Measurements from ENCODE around the gene LYG1.
"Not testable (repeated sequence)": the region's sequence is repeated elsewhere in the genome, so short reads cannot be mapped to it uniquely, and the experiment has no call there.

LYG1 gene

DNA sequence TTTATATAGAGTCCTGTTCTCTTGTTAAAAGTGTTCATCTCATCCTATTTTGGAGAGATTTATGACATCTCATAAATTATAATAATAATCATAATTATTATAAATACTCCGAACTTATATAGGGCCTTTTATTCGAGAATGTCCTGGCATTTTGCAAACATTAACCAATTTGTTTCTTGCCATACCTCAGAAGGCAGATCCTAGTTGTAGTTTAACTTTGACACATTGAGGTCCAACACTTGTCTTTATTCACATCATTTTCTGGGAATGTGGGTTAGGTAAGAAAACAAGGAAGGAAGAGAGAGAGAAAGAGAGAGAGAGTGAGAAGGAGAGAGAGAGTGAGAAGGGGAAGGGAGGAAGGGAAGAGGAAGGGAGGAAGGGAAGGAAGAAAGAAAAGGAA, at the start of gene LYG1:
Gene LYG1, minus strand, starts transcription at position 101 of the 400 bp plus-strand sequence. CDS start 5,527 bp downstream, outside the sequence.
- H3K4me3 ChIP-seq (ENCODE audit: low read length), result not testable (repeated sequence)

DNA sequence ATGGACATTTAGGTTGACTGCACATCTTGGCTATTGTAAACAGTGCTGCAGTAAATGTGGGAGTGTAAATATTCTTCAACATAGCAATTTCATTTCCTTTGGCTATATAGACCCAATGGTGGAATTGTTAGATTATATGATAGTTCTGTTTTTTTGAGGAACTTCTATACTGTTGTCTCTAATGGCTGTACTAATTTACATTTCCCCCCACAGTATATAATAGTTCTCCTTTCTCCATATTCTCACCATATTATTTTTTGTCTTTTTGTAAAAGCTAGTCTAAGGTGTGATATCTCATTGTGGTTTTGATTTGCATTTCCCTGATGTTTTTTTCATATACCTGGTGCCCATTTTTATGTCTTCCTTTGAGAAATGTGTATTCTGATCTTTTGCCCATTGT, 49.2 kb upstream of the LYG1 start:
- TF ChIP-seq ZNF274 (IDR thresholded peaks at IDR 0.05; ENCODE audit: low read depth, low read length), result no peak
- no peak overlapping the region for H3K4me3 ChIP-seq (ENCODE audit: low read length)

DNA sequence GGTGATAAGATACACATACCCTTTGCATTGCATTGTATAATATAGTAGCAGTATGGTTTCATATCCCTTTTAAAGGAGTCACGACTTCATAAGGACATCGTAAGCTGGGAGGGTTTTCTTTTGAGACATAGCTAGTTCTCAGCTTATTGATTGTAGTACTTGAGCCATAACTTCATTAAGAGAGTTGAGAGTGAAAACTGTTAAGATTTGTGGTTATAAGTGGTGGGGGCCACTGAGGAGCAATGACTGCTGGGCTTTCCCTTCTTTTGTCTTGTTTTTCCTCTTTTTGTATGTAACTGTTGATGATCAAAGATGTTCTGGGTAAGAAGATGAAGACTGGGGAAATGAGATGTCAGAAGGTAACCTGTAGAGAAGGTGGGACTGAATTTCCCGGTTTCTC, 47.2 kb upstream of the LYG1 start:
- H3K4me3 ChIP-seq (ENCODE audit: low read length), result no peak overlapping the region
- TF ChIP-seq ZNF274 (IDR thresholded peaks at IDR 0.05; ENCODE audit: low read depth, low read length), result no peak

DNA sequence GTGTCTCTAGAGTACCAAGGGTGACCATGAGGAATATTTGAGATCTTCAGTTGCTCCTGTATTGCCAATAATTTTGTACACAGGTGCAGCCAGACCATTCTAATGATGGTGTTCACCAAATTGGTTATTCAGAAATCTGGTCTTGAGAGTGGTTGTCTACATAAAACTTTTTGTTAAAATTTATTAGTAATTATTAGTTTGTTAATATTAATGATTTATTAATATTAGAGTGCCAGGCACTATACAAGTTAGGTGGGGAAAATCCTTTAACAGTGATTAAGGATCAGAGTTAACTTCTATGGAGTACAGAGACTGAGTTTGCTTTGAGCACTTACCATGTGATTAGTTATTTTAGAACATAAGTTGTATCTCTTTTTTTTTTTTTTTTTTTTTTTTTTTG, 45.2 kb upstream of the LYG1 start:
- no peak for TF ChIP-seq ZNF274 (IDR thresholded peaks at IDR 0.05; ENCODE audit: low read depth, low read length)
- H3K4me3 ChIP-seq (ENCODE audit: low read length), result no peak overlapping the region

DNA sequence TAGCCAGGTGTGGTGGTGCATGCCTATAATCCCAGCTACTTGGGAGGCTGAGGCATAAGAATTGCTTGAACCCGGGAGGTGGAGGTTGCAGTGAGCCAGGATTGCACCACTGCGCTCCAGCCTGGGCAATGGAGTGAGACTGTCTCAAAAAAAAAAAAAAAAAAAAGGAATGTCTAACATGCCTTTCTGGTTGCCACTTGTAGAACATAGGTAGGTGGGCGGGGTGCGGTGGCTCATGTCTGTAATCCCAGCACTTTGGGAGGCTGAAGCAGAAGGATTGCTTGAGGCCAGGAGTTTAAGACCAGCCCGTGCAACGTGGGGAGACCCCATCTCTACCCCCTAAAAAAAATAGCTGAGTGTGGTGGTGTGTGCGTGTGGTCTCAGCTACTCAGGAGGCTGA, 44.4 kb upstream of the LYG1 start:
- H3K4me3 ChIP-seq (ENCODE audit: low read length), result not testable (repeated sequence)

DNA sequence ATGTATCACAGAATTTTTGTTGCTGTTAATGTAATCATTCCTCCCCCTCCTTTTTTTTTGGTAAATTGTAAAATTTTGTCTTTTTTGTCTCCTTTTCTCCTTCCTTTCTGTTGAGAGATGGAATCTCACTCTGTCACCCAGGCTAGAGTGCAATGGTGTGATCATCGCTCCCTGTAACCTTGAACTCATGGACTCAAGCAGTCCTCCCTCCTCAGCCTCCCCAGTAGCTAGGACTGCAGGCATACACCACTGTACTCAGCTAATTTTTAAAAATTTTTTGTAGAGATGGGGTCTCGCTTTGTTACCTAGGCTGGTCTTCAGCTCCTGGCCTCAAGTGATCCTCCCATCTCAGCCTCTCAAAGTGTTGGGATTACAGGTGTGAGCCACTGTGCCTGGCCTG, 41.5 kb upstream of the LYG1 start:
- H3K4me3 ChIP-seq (ENCODE audit: low read length), result no peak overlapping the region
- TF ChIP-seq ZNF274 (IDR thresholded peaks at IDR 0.05; ENCODE audit: low read depth, low read length), result no peak

DNA sequence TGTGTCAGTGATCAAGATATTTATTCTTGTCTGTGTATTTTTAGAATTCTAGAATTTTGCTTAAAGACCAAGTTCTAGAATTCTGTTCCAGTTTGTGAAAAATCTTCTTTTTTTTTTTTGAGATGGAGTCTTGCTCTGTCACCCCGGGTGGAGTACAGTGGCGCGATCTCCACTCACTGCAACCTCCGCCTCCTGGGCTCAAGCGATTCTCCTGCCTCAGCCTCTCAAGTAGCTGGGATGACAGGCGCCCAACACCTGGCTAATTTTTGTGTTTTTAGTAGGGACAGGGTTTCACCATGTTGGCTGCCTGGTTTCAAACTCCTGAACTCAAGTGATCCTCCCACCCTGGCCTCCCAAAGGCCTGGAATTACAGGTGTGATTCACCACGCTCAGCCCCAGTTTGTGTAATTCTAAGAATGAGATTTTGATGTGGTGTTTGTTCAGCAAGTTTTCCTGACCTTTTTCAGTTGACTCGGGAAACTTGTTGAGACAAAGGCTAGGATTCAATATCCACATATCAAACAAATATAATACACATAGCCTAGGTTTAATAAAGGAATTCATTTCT, 39.8 kb upstream of the LYG1 start:
- TF ChIP-seq ZNF274 (IDR thresholded peaks at IDR 0.05; ENCODE audit: low read depth, low read length), result no peak

DNA sequence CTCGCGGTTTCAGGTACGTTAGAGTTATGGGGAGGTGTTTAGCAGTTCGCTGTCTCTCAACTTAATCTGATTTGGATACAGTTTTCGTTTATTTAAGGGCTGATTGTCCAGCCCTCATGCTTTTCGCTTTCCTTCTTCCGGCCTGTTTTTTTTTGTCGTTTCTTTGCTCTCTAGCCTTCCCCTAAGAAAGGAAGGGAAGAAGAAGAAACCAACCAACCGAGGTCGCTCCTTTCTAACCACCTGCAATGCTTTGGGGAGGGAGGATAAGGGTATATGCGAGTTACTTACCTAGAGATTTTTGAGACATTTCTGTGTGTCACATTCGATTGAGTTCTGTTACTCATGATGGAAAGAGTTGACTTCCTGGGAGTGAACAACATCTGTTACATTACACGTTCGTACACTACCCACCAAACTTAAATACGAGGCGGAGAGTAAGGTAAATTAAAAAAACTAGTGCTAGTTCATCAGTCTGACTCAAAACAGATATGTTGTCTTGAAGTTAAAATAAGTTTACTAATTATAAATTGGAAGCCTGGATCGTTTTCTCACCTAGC, 37.1 kb upstream of the LYG1 start:
- TF ChIP-seq ZNF274 (IDR thresholded peaks at IDR 0.05; ENCODE audit: low read depth, low read length), result no peak
- peak overlapping the region; percentile 90 for H3K4me3 ChIP-seq (ENCODE audit: low read length)

More for the DNA sequence above, 39.8 kb upstream of the LYG1 start:
- H3K4me3 ChIP-seq (ENCODE audit: low read length), result no peak overlapping the region

DNA sequence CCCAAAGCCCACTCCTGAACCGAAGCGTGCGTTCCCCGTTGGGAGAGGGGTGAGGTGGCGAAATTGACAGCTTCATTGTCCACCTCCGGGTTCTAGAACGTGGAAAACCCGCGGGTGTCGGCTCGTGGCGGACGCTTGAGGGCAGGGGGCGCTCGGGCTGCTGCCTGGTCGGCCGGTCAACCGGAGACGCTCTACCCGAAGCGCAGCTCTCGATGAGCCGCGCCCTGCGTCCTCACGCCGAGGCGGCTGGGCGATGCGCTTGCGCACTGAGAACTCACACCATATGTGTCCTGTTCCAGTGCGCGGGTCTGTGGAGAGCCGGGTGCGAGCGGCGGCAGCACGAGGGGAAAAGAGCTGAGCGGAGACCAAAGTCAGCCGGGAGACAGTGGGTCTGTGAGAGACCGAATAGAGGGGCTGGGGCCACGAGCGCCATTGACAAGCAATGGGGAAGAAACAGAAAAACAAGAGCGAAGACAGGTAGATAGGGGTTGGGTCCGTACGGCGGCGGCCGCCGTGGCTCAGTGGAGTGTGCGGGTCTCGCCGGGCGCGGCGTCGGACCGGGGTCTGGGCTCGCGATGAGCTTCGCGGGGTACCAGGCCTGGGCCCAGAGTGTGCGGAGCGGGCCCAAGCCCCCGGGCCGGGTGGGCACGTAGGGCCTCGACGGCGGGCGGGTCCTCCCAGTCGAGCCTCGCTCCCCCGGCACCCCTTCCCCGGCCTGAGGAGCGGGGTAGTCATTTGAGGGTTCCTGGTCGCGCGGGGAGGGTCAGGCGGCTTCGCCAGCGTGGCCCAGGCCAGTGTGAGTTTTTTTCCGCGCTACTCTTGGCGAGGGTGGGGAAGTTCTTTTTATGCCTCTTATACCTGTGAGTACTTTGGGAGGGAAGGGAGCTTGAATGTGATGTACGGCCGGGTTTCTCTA, 36.4 kb upstream of the LYG1 start, which contains the start of gene EIF5B:
Gene EIF5B, plus strand, starts transcription at position 277 of the 916 bp plus-strand sequence. Its CDS starts 166 bp downstream, at position 443.
- peak within 1 kb of the TSS; percentile 90 for H3K4me3 ChIP-seq (ENCODE audit: low read length)
- TF ChIP-seq ZNF274 (IDR thresholded peaks at IDR 0.05; ENCODE audit: low read depth, low read length), result no peak

DNA sequence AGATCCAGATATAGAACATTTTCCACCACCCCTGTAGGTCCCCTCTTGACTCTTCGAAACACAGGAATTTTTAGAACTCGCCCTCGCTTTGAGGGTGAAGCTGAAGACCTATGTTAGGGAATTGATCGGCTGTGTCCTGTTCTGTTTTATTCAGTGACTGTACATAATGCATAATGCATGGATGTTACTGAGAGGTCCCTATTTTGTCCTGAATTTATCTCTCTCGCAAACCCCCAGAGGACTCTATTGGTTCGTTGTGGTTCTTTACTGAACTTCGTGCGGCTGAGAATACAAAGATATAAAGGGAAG, 35.8 kb upstream of the LYG1 start:
- no peak for TF ChIP-seq ZNF274 (IDR thresholded peaks at IDR 0.05; ENCODE audit: low read depth, low read length)
- H3K4me3 ChIP-seq (ENCODE audit: low read length), result peak overlapping the region; percentile 90

DNA sequence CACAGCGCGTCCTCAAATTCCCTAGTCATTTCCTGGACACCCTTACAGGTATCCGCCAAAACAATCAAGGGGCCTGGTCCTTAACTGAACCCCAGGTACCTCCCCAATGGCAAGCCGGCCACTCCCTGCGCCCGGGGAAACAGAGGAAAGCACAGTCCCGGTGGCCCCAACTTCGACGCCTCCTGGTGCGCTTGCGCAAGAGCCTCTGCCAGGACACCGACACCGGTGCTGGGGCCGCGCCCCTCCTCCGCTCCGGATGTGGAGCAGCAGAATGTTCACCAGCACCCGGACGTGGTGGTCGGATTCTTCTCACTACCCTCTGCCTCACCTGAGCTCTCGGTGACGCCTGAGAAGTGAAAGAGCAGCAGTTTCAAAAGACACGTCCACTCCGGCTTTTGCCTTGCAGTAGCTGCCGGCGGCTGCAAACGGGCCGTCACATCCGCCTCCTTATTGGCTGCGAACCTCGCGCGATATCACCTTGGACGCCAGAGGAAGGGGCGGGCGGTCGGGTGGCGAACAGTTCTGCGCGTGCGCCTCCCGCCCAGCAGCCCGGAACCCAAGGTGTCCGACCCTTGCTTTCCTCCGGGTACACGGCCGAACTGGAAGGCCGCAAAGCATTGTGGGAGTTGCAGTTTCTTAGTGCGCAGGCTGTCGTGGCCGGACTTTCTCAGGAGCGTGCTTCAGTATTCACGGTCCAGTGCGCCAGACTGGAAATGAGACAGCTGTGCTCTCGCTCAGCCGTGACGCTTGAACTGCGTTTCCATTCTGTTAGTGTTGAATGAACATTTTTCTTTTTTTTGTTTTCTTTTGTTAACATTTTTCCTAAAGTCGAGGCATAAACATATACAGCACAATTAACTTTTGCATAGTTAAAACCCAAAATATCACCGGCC, 35.2 kb upstream of the LYG1 start, which contains the start of gene TXNDC9:
Gene TXNDC9, minus strand, starts transcription at position 423 of the 893 bp plus-strand sequence. CDS start 3,123 bp downstream, outside the sequence.
- peak within 1 kb of the TSS; percentile 90 for H3K4me3 ChIP-seq (ENCODE audit: low read length)
- TF ChIP-seq ZNF274 (IDR thresholded peaks at IDR 0.05; ENCODE audit: low read depth, low read length), result no peak

DNA sequence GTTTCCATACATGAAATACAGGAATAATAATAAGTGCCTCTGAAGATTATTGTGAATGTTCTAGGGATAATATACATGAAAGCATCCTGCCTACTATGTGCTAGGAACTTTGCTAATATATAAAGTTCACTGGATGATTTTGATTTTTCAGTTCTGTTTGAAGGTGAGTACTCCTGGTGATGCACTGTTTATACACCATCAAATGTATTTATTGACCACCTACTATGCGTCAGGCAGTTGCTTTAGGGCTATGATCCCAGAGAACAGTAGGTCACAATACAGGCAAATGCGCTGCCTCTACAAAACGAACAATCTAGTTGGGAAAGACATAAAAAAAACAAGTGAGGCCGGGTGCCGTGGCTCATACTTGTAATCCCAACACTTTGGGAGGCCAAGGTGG, 24.4 kb upstream of the LYG1 start:
- H3K4me3 ChIP-seq (ENCODE audit: low read length), result no peak overlapping the region
- TF ChIP-seq ZNF274 (IDR thresholded peaks at IDR 0.05; ENCODE audit: low read depth, low read length), result no peak

DNA sequence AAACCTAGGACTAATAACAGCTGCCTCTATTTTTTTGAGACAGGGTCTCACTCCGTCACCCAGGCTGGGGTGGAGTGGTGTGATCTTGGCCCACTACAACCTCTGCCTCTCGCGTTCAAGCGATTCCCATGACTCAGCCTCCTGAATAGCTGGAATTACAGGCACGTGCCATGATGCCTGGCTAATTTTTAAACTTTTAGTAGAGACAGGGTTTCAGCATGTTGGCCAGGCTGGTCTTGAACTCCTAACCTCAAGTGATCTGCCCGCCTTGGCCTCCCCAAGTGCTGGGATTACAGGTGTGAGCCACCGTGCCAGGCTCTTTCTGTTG, 16.8 kb upstream of the LYG1 start:
- H3K4me3 ChIP-seq (ENCODE audit: low read length), result not testable (repeated sequence)

DNA sequence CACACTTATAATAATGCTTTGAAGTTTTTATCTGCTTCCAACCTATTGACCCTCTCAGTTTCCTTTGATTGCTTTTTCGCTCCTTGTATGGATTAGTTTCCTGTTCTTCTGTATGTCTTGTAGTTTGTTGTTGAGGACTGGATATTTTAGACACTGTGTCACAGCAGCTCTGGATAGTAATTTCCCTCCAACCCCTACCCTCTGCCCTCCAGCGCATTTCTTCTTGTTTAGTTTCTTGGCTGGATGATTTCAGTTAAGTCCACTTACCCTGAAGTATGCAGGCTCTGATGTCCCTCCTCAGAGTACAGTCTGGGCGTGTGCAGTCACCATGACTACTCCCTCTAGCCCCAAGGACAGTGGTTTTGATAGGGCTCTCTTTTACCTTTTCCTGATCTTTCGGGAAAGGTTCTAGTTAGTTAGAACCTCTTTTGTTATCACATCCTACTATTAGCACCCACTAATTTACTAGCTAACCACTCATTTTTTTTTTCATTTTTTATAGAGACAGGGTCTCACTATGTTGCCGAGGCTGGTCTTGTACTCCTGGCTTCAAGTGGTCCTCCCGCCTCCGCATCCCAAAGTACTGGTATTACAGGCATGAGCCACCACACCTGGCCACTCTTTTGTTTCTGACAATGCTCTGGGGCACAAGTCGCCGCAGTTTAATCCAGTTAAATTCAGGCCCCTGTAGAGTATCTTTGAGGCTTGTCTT, 16.3 kb upstream of the LYG1 start:
- no peak for TF ChIP-seq ZNF274 (IDR thresholded peaks at IDR 0.05; ENCODE audit: low read depth, low read length)
- no peak overlapping the region for H3K4me3 ChIP-seq (ENCODE audit: low read length)

Data from GM08714 (cell line).